Activated B cell treated with CpG ODN at 0.5 μM for 24 hours (primary cell): Measurements from ENCODE around the gene PRKX. TPM values are rescaled to one million over a fixed set of nuclear protein-coding genes. Genes with fewer than 3 reads are reported as not detected.
"Not testable (repeated sequence)": the region's sequence is repeated elsewhere in the genome, so short reads cannot be mapped to it uniquely, and the experiment has no call there.

Experiments used
- ATAC-seq: fragments of 200-7000 bp; cut with Tn5 transposase; one replicate; pipeline ENCODE4 v1.10.0; 2021; ENCODE audit warnings: low read depth, mild to moderate bottlenecking, moderate library complexity
- CTCF ChIA-PET: fragments of 350-600 bp; sonication (Branson Sonifier 250); formaldehyde crosslinking; loops from one replicate; lab custom pipeline; 2021; ENCODE audit warnings: antibody characterized with exemption; lab: Charles Lee
- POLR2A ChIA-PET: fragments of 350-600 bp; sonication (Branson Sonifier 250); formaldehyde crosslinking; loops from one replicate; lab custom pipeline; 2021; ENCODE audit warnings: antibody characterized with exemption; lab: Charles Lee
- DNase-seq: peaks from one replicate; pipeline ENCODE4 v3.0.0; 2022
- H3K27ac Mint-ChIP-seq: one replicate; pipeline ENCODE4 v1.8.0; 2020; ENCODE audit warnings: mixed read lengths
- H3K27me3 Mint-ChIP-seq: one replicate; pipeline ENCODE4 v1.8.0; 2021; ENCODE audit warnings: mixed read lengths
- H3K36me3 Mint-ChIP-seq: one replicate; pipeline ENCODE4 v1.8.0; 2021; ENCODE audit warnings: low read depth, mixed read lengths
- H3K4me1 Mint-ChIP-seq: one replicate; pipeline ENCODE4 v1.8.0; 2021; ENCODE audit warnings: mixed read lengths
- H3K4me3 Mint-ChIP-seq: one replicate; pipeline ENCODE4 v1.8.0; 2020; ENCODE audit warnings: mild to moderate bottlenecking, mixed read lengths
- H3K9me3 Mint-ChIP-seq: one replicate; pipeline ENCODE4 v1.8.0; 2020; ENCODE audit warnings: mixed read lengths
- CTCF ChIP-seq: fragments of 200-600 bp; IDR thresholded peaks from one replicate; pipeline ENCODE4 v1.8.0; 2022; ENCODE audit warnings: antibody characterized with exemption, mild to moderate bottlenecking
- intact Hi-C: fragments of 100-400 bp; cut with micrococcal nuclease; formaldehyde crosslinking; loops from one replicate; pipeline ENCODE4 v1.15.1; 2024
- total RNA-seq: library from RNA; stranded (reverse); gene quantifications from 2 replicates; pipeline ENCODE4 v1.2.3, GENCODE V29; 2022

Gene PRKX
- total RNA-seq, 1 donor from 2014 or later: 23.9 TPM

GRCh38 chrX:3712051-3712869 lies 1.2 kb downstream of the PRKX start:
- ATAC-seq: no peak
- DNase-seq: no peak
- Mint-ChIP-seq H3K4me1 (peaks cover 22% of the 10 kb centered on the region), H3K4me3 (peak overlapping the region; percentile 91), H3K27me3 (no peaks in the 10 kb centered on the region), H3K9me3 (no peaks in the 10 kb centered on the region), H3K36me3 (peaks cover 3% of the 10 kb centered on the region), H3K27ac (peak overlapping the region; percentile 86)
- CTCF ChIA-PET: interaction anchor here (1.0 kb wide), 1 partner anchor 13 kb away, joined by 5 read pairs; no protein-coding TSS in a partner anchor
- no peak for TF ChIP-seq CTCF
- intact Hi-C loops: loop anchor here (5.0 kb wide), 3 partner anchors 60 to 1225 kb away; partner anchors contain the start of gene CD99
- POLR2A ChIA-PET: interaction anchor here (2.5 kb wide), 1 partner anchor 12 kb away, joined by 27 read pairs; no protein-coding TSS in a partner anchor

- no peak for TF ChIP-seq CTCF
- POLR2A ChIA-PET: interaction anchor here (0.7 to 2.5 kb wide), 3 partner anchors 11 to 32 kb away, joined by 3 to 27 read pairs (median 4); no protein-coding TSS in a partner anchor
- intact Hi-C loops: loop anchor here (1.0 to 5.0 kb wide), 4 partner anchors 11 to 1226 kb away; partner anchors contain the start of gene CD99
- Mint-ChIP-seq H3K36me3 (peaks cover 3% of the 10 kb centered on the region), H3K9me3 (no peaks in the 10 kb centered on the region), H3K4me1 (peaks cover 24% of the 10 kb centered on the region), H3K27ac (peak overlapping the region; percentile 88), H3K27me3 (no peaks in the 10 kb centered on the region), H3K4me3 (peak overlapping the region; percentile 91)
- peak; percentile 33 for ATAC-seq
- DNase-seq: peak; percentile 38
- CTCF ChIA-PET: interaction anchor here (1.0 kb wide), 1 partner anchor 12 kb away, joined by 5 read pairs; no protein-coding TSS in a partner anchor
These were observed 2.0 kb downstream of the PRKX start for GRCh38 chrX:3711331-3711917.

- intact Hi-C loops, H3K27ac Mint-ChIP-seq, ATAC-seq, H3K9me3 Mint-ChIP-seq, POLR2A ChIA-PET, H3K27me3 Mint-ChIP-seq, CTCF ChIA-PET, H3K4me3 Mint-ChIP-seq, DNase-seq: not testable (repeated sequence)
- Mint-ChIP-seq H3K4me1 (peaks cover 33% of the 10 kb centered on the region), H3K36me3 (peaks cover 13% of the 10 kb centered on the region)
These were observed 5.7 kb downstream of the PRKX start for GRCh38 chrX:3707673-3708274.

DNA sequence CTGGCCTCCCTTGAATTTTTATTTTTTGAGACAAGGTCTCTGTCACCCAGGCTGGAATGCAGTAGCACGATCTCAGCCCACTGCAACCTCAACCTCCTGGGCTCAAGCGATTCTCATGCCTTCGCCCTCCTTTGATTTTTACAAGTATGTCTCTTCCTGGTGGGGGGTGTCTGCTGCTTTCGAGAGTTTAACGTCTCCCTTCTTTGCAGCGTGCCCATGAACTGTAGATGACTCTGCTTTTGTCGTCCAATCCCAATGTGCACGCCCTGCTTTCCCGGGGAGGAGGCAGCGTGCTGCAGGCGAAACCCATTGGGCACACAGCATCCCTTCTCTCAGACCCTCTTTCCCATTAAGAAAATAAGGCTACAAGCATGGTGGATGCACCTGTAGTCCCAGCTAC lies 7.0 kb downstream of the PRKX start:
- ChIA-PET CTCF (no interaction called here), POLR2A (no interaction called here)
- intact Hi-C loops: no loop called here
- Mint-ChIP-seq H3K27ac (no peak overlapping the region), H3K36me3 (peaks cover 12% of the 10 kb centered on the region), H3K9me3 (no peaks in the 10 kb centered on the region), H3K4me1 (peaks cover 31% of the 10 kb centered on the region), H3K27me3 (no peaks in the 10 kb centered on the region), H3K4me3 (no peak overlapping the region)
- TF ChIP-seq CTCF: no peak
- DNase-seq (no peak), ATAC-seq (no peak)

DNA sequence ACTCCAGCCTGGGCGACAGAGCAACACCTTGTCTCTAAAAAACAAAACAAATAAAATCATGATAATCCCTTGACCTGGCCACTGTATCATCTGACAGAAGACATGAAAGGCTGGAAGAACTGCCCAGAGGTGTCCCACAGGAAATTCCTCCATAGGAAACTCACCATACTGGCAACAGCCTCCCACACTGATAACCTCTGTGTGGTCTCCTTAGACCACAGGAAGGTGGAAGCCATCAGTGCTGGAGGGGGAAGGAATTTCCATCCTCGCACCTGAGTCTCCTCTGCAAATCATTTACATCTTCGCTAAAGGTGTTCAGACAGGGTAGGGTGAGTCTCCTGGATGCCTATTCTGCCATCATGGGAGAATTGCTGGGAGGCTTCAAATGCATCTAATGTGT lies 10.2 kb downstream of the PRKX start:
- Mint-ChIP-seq H3K36me3 (peaks cover 12% of the 10 kb centered on the region), H3K4me1 (peaks cover 41% of the 10 kb centered on the region)
- intact Hi-C loops, ATAC-seq, H3K4me3 Mint-ChIP-seq, POLR2A ChIA-PET, CTCF ChIA-PET, H3K9me3 Mint-ChIP-seq, DNase-seq, H3K27me3 Mint-ChIP-seq, H3K27ac Mint-ChIP-seq: not testable (repeated sequence)

DNA sequence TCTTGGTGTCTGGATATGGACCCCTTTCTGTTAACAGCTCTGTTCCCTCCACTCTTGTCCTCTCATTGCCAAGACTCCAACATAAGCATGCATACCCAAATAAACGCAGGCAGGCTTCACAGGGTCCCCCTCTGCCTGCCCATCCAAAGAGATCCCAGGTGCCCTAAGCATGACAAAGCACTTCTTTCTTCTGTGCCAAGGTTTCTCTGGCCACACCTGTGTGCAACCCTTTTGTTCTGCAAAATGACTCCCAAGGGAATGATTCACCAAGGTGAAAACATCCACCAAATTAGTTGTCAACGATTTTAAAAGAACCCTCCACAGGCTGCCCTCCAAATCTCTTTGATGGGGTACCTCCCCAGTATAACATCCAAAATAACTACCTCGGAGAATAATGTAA lies 11.4 kb downstream of the PRKX start:
- H3K9me3 Mint-ChIP-seq, H3K4me3 Mint-ChIP-seq, intact Hi-C loops, DNase-seq, CTCF ChIA-PET, ATAC-seq, H3K27me3 Mint-ChIP-seq: not testable (repeated sequence)
- H3K36me3 Mint-ChIP-seq: peaks cover 12% of the 10 kb centered on the region
- H3K27ac Mint-ChIP-seq: peak overlapping the region; percentile 59
- H3K4me1 Mint-ChIP-seq: peaks cover 50% of the 10 kb centered on the region
- POLR2A ChIA-PET: interaction anchor here (3.2 kb wide), 1 partner anchor 9 kb away, joined by 27 read pairs; no protein-coding TSS in a partner anchor

DNA sequence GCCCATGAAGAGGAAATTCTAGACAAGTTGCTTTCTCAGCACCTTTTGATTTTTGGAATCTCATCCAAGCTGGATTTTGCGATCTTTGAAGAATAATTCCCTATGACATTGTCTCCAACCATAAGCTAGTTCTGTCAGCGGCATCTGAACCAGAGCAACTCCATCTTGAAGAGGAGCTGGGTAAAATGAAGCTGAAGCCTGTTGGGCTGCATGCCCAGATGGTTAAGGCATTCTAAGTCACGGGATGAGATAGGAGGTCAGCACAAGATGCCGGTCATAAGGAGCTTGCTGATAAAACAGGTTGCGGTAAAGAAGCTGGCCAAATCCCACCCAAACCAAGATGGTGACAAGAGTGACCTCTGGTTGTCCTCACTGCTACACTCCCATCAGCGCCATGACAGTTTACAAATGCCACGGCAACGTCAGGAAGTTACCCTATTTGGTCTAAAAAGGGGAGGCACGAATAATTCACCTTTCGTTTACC lies 12.0 kb downstream of the PRKX start:
- CTCF ChIA-PET, H3K9me3 Mint-ChIP-seq, intact Hi-C loops, DNase-seq, H3K27me3 Mint-ChIP-seq, ATAC-seq, H3K4me3 Mint-ChIP-seq: not testable (repeated sequence)
- Mint-ChIP-seq H3K36me3 (peaks cover 12% of the 10 kb centered on the region), H3K27ac (peak overlapping the region; percentile 96), H3K4me1 (peaks cover 49% of the 10 kb centered on the region)
- POLR2A ChIA-PET: interaction anchor here (0.7 to 3.2 kb wide), 2 partner anchors 8 to 10 kb away, joined by 3 to 27 read pairs; no protein-coding TSS in a partner anchor
